Osteocyte (in vitro differentiated cells): ENCODE measurements around the gene CDIPT. TPM values are rescaled to one million over a fixed set of nuclear protein-coding genes. Genes with fewer than 3 reads are reported as not detected.

ENCODE experiments used
- DNase-seq: peaks from one replicate; pipeline ENCODE4 v3.0.0; 2021; ENCODE audit warnings: mixed read lengths; ENCODE audit not compliant: unreplicated experiment; ENCODE audit errors: extremely low spot score
- H3K27ac Mint-ChIP-seq: one replicate; pipeline ENCODE4 v1.8.0; 2021; ENCODE audit warnings: mild to moderate bottlenecking, mixed read lengths; ENCODE audit not compliant: unreplicated experiment
- H3K27me3 Mint-ChIP-seq: one replicate; pipeline ENCODE4 v1.8.0; 2021; ENCODE audit warnings: mixed read lengths; ENCODE audit not compliant: unreplicated experiment
- H3K36me3 Mint-ChIP-seq: one replicate; pipeline ENCODE4 v1.8.0; 2021; ENCODE audit warnings: mixed read lengths; ENCODE audit not compliant: unreplicated experiment
- H3K4me1 Mint-ChIP-seq: one replicate; pipeline ENCODE4 v1.8.0; 2021; ENCODE audit warnings: mixed read lengths; ENCODE audit not compliant: unreplicated experiment
- H3K4me3 Mint-ChIP-seq: one replicate; pipeline ENCODE4 v1.8.0; 2021; ENCODE audit warnings: mild to moderate bottlenecking, moderate library complexity, mixed read lengths; ENCODE audit not compliant: unreplicated experiment
- H3K9me3 Mint-ChIP-seq: one replicate; pipeline ENCODE4 v1.8.0; 2021; ENCODE audit warnings: mixed read lengths; ENCODE audit not compliant: unreplicated experiment
- total RNA-seq: library from RNA; stranded (reverse); gene quantifications from 2 replicates; pipeline ENCODE4 v1.2.1, GENCODE V29; 2021
- TF ChIP-seq, protein P1 (sequence below): fragments of 200-600 bp; sonication (generic); IDR thresholded peaks from 2 replicates; pipeline ENCODE4 v1.5.0; 2021; ENCODE audit warnings: antibody characterized with exemption, mild to moderate bottlenecking, moderate library complexity

Gene CDIPT
- total RNA-seq, 1 donor from 2014 or later = 104 TPM

GRCh38 chr16:29883987-29884386 lies 21.0 kb upstream of the CDIPT start:
- Mint-ChIP-seq H3K27me3 (peaks cover 5% of the 10 kb centered on the region), H3K4me1 (no peaks in the 10 kb centered on the region), H3K9me3 (no peaks in the 10 kb centered on the region), H3K27ac (no peak overlapping the region), H3K36me3 (no peaks in the 10 kb centered on the region), H3K4me3 (no peak overlapping the region)
- no peak for DNase-seq
- TF ChIP-seq, protein P1, sequence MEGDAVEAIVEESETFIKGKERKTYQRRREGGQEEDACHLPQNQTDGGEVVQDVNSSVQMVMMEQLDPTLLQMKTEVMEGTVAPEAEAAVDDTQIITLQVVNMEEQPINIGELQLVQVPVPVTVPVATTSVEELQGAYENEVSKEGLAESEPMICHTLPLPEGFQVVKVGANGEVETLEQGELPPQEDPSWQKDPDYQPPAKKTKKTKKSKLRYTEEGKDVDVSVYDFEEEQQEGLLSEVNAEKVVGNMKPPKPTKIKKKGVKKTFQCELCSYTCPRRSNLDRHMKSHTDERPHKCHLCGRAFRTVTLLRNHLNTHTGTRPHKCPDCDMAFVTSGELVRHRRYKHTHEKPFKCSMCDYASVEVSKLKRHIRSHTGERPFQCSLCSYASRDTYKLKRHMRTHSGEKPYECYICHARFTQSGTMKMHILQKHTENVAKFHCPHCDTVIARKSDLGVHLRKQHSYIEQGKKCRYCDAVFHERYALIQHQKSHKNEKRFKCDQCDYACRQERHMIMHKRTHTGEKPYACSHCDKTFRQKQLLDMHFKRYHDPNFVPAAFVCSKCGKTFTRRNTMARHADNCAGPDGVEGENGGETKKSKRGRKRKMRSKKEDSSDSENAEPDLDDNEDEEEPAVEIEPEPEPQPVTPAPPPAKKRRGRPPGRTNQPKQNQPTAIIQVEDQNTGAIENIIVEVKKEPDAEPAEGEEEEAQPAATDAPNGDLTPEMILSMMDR = no peak

- Mint-ChIP-seq H3K36me3 (no peaks in the 10 kb centered on the region), H3K27ac (no peak overlapping the region), H3K4me3 (no peak overlapping the region), H3K4me1 (peaks cover 14% of the 10 kb centered on the region), H3K27me3 (peaks cover 24% of the 10 kb centered on the region), H3K9me3 (no peaks in the 10 kb centered on the region)
- TF ChIP-seq, protein P1 = no peak
- no peak for DNase-seq
Observed at GRCh38 chr16:29881050-29881449, 18.0 kb upstream of the CDIPT start.

GRCh38 chr16:29878172-29878571 lies 15.1 kb upstream of the CDIPT start:
- Mint-ChIP-seq H3K4me1 (peaks cover 14% of the 10 kb centered on the region), H3K9me3 (no peaks in the 10 kb centered on the region), H3K27me3 (peaks cover 29% of the 10 kb centered on the region), H3K4me3 (no peak overlapping the region), H3K27ac (no peak overlapping the region), H3K36me3 (no peaks in the 10 kb centered on the region)
- DNase-seq = no peak
- TF ChIP-seq, protein P1 = no peak

DNA sequence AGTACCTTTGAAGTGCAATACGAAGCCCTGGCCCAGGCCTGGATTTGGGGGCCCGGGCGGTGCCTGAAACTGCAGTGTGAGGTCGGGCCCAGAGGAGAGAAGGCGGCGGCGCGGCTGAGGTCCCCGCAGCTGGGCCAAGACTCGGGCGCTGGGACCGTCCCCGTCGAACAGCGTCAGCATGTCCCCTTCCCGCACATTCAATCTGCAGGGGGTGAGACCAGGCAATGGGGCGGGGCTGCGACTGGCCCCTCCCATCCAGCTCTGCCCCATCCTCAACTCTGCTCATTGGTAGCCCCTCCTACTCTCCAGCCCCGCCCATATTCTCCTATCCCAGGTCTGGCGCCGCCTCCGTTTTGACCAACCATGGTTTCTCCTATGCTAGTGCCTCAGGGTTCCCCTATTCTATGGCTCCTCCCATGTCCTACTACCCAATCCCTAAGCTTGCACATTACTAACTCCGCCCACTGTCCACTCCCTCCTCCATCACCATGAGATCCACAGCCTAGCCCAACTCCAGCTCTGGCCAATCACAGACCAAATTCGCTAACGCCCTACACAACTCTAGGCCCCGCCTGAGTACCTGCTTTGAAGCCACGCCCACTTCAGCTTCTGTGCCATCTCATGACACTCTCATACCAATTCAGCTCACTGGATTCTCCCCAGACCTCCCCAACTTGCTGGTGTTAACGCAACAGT lies 14.4 kb upstream of the CDIPT start:
- no peak for DNase-seq
- Mint-ChIP-seq H3K4me3 (peak overlapping the region; percentile 18), H3K4me1 (peaks cover 14% of the 10 kb centered on the region), H3K27me3 (peaks cover 29% of the 10 kb centered on the region), H3K36me3 (no peaks in the 10 kb centered on the region), H3K27ac (no peak overlapping the region), H3K9me3 (no peaks in the 10 kb centered on the region)
- TF ChIP-seq, protein P1 = no peak

- Mint-ChIP-seq H3K36me3 (no peaks in the 10 kb centered on the region), H3K4me3 (peak overlapping the region; percentile 48), H3K27me3 (peaks cover 29% of the 10 kb centered on the region), H3K9me3 (no peaks in the 10 kb centered on the region), H3K27ac (no peak overlapping the region), H3K4me1 (peaks cover 14% of the 10 kb centered on the region)
- TF ChIP-seq, protein P1 = no peak
- no peak for DNase-seq
Observed at GRCh38 chr16:29876594-29877249, 13.7 kb upstream of the CDIPT start.
